ENCODE results near the gene ITPRIP.
A peak's percentile ranks its signal among the peaks of the same experiment; 100 is the strongest.

Gene ITPRIP, protein sequence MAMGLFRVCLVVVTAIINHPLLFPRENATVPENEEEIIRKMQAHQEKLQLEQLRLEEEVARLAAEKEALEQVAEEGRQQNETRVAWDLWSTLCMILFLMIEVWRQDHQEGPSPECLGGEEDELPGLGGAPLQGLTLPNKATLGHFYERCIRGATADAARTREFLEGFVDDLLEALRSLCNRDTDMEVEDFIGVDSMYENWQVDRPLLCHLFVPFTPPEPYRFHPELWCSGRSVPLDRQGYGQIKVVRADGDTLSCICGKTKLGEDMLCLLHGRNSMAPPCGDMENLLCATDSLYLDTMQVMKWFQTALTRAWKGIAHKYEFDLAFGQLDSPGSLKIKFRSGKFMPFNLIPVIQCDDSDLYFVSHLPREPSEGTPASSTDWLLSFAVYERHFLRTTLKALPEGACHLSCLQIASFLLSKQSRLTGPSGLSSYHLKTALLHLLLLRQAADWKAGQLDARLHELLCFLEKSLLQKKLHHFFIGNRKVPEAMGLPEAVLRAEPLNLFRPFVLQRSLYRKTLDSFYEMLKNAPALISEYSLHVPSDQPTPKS

GRCh38 chr10:104337985-104338735 is at the start of gene ITPRIP:
TSS of gene ITPRIP (minus strand) at chr10:104338465. CDS start at chr10:104316051, 22,414 bp downstream.
- Mint-ChIP-seq H3K27ac (peak within 1 kb of the TSS; percentile 97 to 100 (median 99)), H3K9me3 (no peaks in the 10 kb centered on the region), H3K4me3 (peak within 1 kb of the TSS; percentile 93 to 96 (median 96)), H3K36me3 (ENCODE audit: low read depth) (no peaks in the 10 kb centered on the region), H3K27me3 (ENCODE audit: low read depth) (no peaks in the 10 kb centered on the region), H3K4me1 (peaks cover 50% of the 10 kb centered on the region)
- TF ChIP-seq CTCF (IDR thresholded peaks at IDR 0.05; ENCODE audit: unreplicated experiment in 3 of 3), result peak; percentile 27 to 49 (median 27)

DNA sequence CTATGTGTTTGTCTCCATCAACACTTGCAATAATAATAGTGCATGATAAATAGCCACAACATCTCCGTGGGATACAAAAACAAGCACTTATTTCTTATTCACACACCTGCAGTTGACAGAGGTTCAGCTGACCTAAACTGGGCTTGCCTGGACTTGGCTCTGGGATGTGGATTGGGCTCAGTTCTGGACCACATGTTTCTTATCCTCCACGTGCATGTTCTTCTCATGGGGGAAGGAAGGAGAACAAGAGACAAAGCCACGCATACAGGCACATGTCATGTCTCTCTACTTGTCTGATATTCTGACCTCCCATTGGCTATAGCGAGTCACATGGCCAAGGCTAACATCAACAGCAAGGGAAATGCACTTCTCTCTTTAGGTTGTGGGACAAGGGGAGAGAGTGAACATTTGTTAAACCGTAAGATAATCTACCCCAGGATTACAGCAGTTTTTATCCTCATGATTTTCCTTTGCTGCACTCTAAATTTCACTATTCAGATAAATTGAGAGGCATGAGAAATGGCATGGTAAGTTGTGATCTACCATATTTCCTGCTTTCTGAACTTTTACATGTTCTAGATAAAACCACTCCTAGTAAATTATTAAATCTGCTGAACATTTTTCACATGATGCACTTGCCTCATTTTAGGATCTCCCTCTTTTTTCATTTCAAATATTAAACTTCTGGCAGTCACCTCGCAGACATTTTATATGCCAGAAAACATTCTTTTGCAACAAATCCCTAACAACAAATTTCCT is 49.0 kb upstream of the ITPRIP start:
- no peaks in the 10 kb centered on the region for H3K36me3 Mint-ChIP-seq (ENCODE audit: low read depth)
- no peaks in the 10 kb centered on the region for H3K9me3 Mint-ChIP-seq
- no peak overlapping the region for H3K4me3 Mint-ChIP-seq
- H3K4me1 Mint-ChIP-seq, result no peaks in the 10 kb centered on the region
- H3K27ac Mint-ChIP-seq, result no peak overlapping the region
- peaks cover 22% of the 10 kb centered on the region for H3K27me3 Mint-ChIP-seq (ENCODE audit: low read depth)
- no peak for TF ChIP-seq CTCF (IDR thresholded peaks at IDR 0.05; ENCODE audit: unreplicated experiment in 3 of 3)

DNA sequence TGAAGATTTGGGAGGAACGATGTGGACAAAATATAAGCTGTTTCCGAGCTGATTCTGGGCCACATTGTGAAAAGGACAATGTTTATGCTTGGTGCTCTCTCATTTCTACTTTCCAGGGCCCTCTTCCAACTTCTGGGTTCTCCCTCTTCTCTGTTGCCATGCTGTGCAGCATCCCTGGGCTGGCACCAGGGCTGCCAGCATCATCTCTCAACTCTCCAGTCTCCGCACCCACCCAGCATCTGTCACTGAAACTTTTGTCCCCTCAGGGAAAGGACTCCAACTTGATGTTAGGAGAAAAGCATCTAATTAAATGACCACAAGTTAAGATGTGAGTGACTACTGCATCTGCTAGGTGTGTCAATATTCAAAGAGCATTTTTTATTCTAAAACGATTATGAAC is 42.1 kb upstream of the ITPRIP start:
- Mint-ChIP-seq H3K4me1 (no peaks in the 10 kb centered on the region), H3K9me3 (no peaks in the 10 kb centered on the region), H3K27ac (no peak overlapping the region), H3K27me3 (ENCODE audit: low read depth) (peaks cover 14% of the 10 kb centered on the region), H3K36me3 (ENCODE audit: low read depth) (no peaks in the 10 kb centered on the region), H3K4me3 (no peak overlapping the region)
- TF ChIP-seq CTCF (IDR thresholded peaks at IDR 0.05; ENCODE audit: unreplicated experiment in 3 of 3), result no peak

GRCh38 chr10:104376784-104377300 is 38.6 kb upstream of the ITPRIP start:
- H3K27ac Mint-ChIP-seq, result no peak overlapping the region
- H3K27me3 Mint-ChIP-seq (ENCODE audit: low read depth), result peaks cover 10% of the 10 kb centered on the region
- H3K9me3 Mint-ChIP-seq, result no peaks in the 10 kb centered on the region
- no peaks in the 10 kb centered on the region for H3K36me3 Mint-ChIP-seq (ENCODE audit: low read depth)
- H3K4me3 Mint-ChIP-seq, result no peak overlapping the region
- TF ChIP-seq CTCF (IDR thresholded peaks at IDR 0.05; ENCODE audit: unreplicated experiment in 3 of 3), result no peak
- no peaks in the 10 kb centered on the region for H3K4me1 Mint-ChIP-seq

GRCh38 chr10:104374591-104374990 is 36.3 kb upstream of the ITPRIP start:
- no peak overlapping the region for H3K4me3 Mint-ChIP-seq
- TF ChIP-seq CTCF (IDR thresholded peaks at IDR 0.05; ENCODE audit: unreplicated experiment in 3 of 3), result no peak
- H3K4me1 Mint-ChIP-seq, result no peaks in the 10 kb centered on the region
- H3K36me3 Mint-ChIP-seq (ENCODE audit: low read depth), result peaks cover 7% of the 10 kb centered on the region
- H3K9me3 Mint-ChIP-seq, result peaks cover 5% of the 10 kb centered on the region
- peaks cover 10% of the 10 kb centered on the region for H3K27me3 Mint-ChIP-seq (ENCODE audit: low read depth)
- no peak overlapping the region for H3K27ac Mint-ChIP-seq

All from nephron (organoid).